ENCODE data around the gene BTBD16. TPM values are rescaled to one million over a fixed set of nuclear protein-coding genes. Genes with fewer than 3 reads are reported as not detected.

The BTBD16 gene
- total and polyA plus RNA-seq, 7 donors = 0.12 to 0.55 (median 0.54) TPM; not detected in 4

- Histone ChIP-seq H3K4me1 (peaks cover 0 to 13% (median 9%) of the 10 kb centered on the region in 4 donors), H3K4me3 (no peak overlapping the region), H3K27me3 (no peaks in the 10 kb centered on the region), H3K9me3 (no peaks in the 10 kb centered on the region), H3K36me3 (peaks cover 13 to 72% (median 19%) of the 10 kb centered on the region in 4 donors), H3K27ac (no peak overlapping the region)
- no peak for TF ChIP-seq POLR2A (IDR thresholded peaks at IDR 0.05)
- 88 to 95% methylated on average over 10 of the region's 10 CpGs for WGBS, 2 donors
- intact Hi-C loops (cut with DNase I) = no loop called here
- peak; percentile 64 for DNase-seq
These were observed 20.9 kb upstream of the BTBD16 start for GRCh38 chr10:122249991-122250750.

GRCh38 chr10:122251459-122252255 is 19.4 kb upstream of the BTBD16 start:
- intact Hi-C loops (cut with DNase I) = no loop called here
- Histone ChIP-seq H3K4me3 (no peak overlapping the region), H3K36me3 (peaks cover 13 to 71% (median 18%) of the 10 kb centered on the region in 4 donors), H3K27me3 (no peaks in the 10 kb centered on the region), H3K4me1 (peaks cover 0 to 13% (median 9%) of the 10 kb centered on the region in 4 donors), H3K27ac (peak overlapping the region in 2 of 4 donors; percentile 54 to 67), H3K9me3 (no peaks in the 10 kb centered on the region)
- TF ChIP-seq POLR2AphosphoS5 (IDR thresholded peaks at IDR 0.05) = no peak
- no peak for TF ChIP-seq CTCF (IDR thresholded peaks at IDR 0.05)
- TF ChIP-seq EP300 (IDR thresholded peaks at IDR 0.05) = no peak
- TF ChIP-seq POLR2A (IDR thresholded peaks at IDR 0.05) = no peak
- DNase-seq = peak; percentile 40
- WGBS, 2 donors = 90 to 91% methylated on average over 11 of the region's 11 CpGs

- no peaks in the 10 kb centered on the region for H3K9me3 ChIP-seq
- DNase-seq = peak; percentile 72
- no peaks in the 10 kb centered on the region for H3K27me3 ChIP-seq
- H3K4me1 ChIP-seq = peaks cover 0 to 22% (median 11%) of the 10 kb centered on the region in 4 donors
- intact Hi-C loops (cut with DNase I) = no loop called here
- WGBS, 2 donors = 44 to 70% methylated on average over 3 of the region's 3 CpGs
- TF ChIP-seq EP300 (IDR thresholded peaks at IDR 0.05) = peak in 2 of 4 donors; percentile 43 to 89
- peak; percentile 76 to 96 (median 88) for TF ChIP-seq POLR2AphosphoS5 (IDR thresholded peaks at IDR 0.05)
- no peak for TF ChIP-seq POLR2A (IDR thresholded peaks at IDR 0.05)
- peak overlapping the region in 3 of 4 donors; percentile 43 to 67 (median 54) for H3K27ac ChIP-seq
- no peak overlapping the region for H3K4me3 ChIP-seq
- peaks cover 13 to 68% (median 17%) of the 10 kb centered on the region in 4 donors for H3K36me3 ChIP-seq
These were observed 18.3 kb upstream of the BTBD16 start for GRCh38 chr10:122252805-122253204.

- no peak for DNase-seq
- Histone ChIP-seq H3K9me3 (no peaks in the 10 kb centered on the region), H3K27ac (peak overlapping the region in 2 of 4 donors; percentile 54 to 67), H3K36me3 (peaks cover 13 to 67% (median 15%) of the 10 kb centered on the region in 4 donors), H3K27me3 (no peaks in the 10 kb centered on the region), H3K4me3 (no peak overlapping the region), H3K4me1 (peaks cover 0 to 27% (median 11%) of the 10 kb centered on the region in 4 donors)
- TF ChIP-seq POLR2A (IDR thresholded peaks at IDR 0.05) = no peak
- WGBS, 2 donors = 91 to 93% methylated on average over 2 of the region's 2 CpGs
- intact Hi-C loops (cut with DNase I) = no loop called here
These were observed 17.5 kb upstream of the BTBD16 start for GRCh38 chr10:122253605-122254004.

- H3K36me3 ChIP-seq = peaks cover 4 to 56% (median 5%) of the 10 kb centered on the region in 4 donors
- no peaks in the 10 kb centered on the region for H3K9me3 ChIP-seq
- H3K27ac ChIP-seq = no peak overlapping the region
- peaks cover 0 to 32% (median 11%) of the 10 kb centered on the region in 4 donors for H3K4me1 ChIP-seq
- intact Hi-C loops (cut with DNase I) = no loop called here
- TF ChIP-seq POLR2AphosphoS5 (IDR thresholded peaks at IDR 0.05) (no peak), CTCF (IDR thresholded peaks at IDR 0.05) (no peak), EP300 (IDR thresholded peaks at IDR 0.05) (no peak), POLR2A (IDR thresholded peaks at IDR 0.05) (no peak)
- no peak overlapping the region for H3K4me3 ChIP-seq
- H3K27me3 ChIP-seq = no peaks in the 10 kb centered on the region
- no peak for DNase-seq
- 83 to 92% methylated on average over 5 of the region's 5 CpGs for WGBS, 2 donors
These were observed 16.3 kb upstream of the BTBD16 start for GRCh38 chr10:122254831-122255230.

Measured in sigmoid colon (tissue), 7 donors.